ENCODE data around the gene TACC3. TPM values are rescaled to one million over a fixed set of nuclear protein-coding genes. Genes with fewer than 3 reads are reported as not detected.

TACC3 gene
- total RNA-seq, 1 experiment from 2014 or later: 156 TPM

DNA sequence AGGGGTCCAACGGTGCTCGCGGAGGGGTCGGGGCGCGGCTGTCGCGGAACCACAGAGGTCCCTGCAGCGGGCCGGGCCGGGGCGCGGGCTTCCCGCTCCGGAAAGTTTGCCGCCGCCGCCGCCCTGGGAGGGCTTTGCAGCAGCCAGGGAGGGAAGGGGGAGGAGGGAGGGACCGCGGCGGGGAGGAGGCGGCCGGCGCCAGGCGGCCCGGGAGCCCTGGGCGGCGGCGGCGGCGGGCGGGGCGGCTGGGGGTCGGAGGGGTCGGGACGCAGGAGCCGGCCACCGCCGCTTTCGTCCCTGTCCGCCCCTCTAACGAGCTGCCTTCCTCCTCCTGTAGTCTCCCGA, 72.1 kb downstream of the TACC3 start:
- no peaks in the 10 kb centered on the region for H4K20me1 ChIP-seq (ENCODE audit: control insufficient read depth, insufficient read depth, insufficient read length)
- no peaks in the 10 kb centered on the region for H3K4me1 ChIP-seq (ENCODE audit: insufficient read depth, low read length)
- peaks cover 2% of the 10 kb centered on the region; the same call in 1 of the 2 replicates for H3K27me3 ChIP-seq (ENCODE audit: insufficient read depth, low read length)
- no peak overlapping the region for H4K5ac ChIP-seq (ENCODE audit: insufficient read length, low read depth, low read length)
- no peak overlapping the region for H3K56ac ChIP-seq (ENCODE audit: insufficient read length, low read depth, low read length)
- no peak overlapping the region for H2AFZ ChIP-seq (ENCODE audit: low read length)
- H3T11ph ChIP-seq (ENCODE audit: low read length): no peak overlapping the region
- H3K23me2 ChIP-seq (ENCODE audit: insufficient read length, low read depth, low read length, poor library complexity, severe bottlenecking): peaks cover 7% of the 10 kb centered on the region
- H4K91ac ChIP-seq (ENCODE audit: insufficient read length, low read depth, low read length): no peak overlapping the region
- H3K4ac ChIP-seq (ENCODE audit: low read depth, low read length): no peak overlapping the region
- no peaks in the 10 kb centered on the region for H3K79me2 ChIP-seq (ENCODE audit: insufficient read depth, low read length)
- H3K4me2 ChIP-seq (ENCODE audit: insufficient read depth, insufficient read length, low read length): peak overlapping the region; percentile 25
- Mint-ChIP-seq H3K27me3 (ENCODE audit: low read depth) (peaks cover 38% of the 10 kb centered on the region), H3K9me3 (no peaks in the 10 kb centered on the region), H3K27ac (no peak overlapping the region), H3K4me1 (peaks cover 10 to 23% of the 10 kb centered on the region in 2 experiments; a peak in 3 of 4 replicates), H3K4me3 (no peak overlapping the region; a peak in 1 of 5 replicates), H3K36me3 (ENCODE audit: insufficient read depth in 1 of 3, low read depth in 3 of 3) (peaks cover 0 to 6% (median 5%) of the 10 kb centered on the region in 3 experiments; a peak in 2 of 7 replicates)
- H2BK20ac ChIP-seq (ENCODE audit: low read depth, low read length, poor library complexity, severe bottlenecking): no peak overlapping the region
- no peak overlapping the region; the same call in 1 of the 2 replicates for H3K14ac ChIP-seq (ENCODE audit: insufficient read depth, low read length)
- H3K18ac ChIP-seq (ENCODE audit: insufficient read length, low read depth, low read length): no peak overlapping the region
- no peak overlapping the region for H3K27ac ChIP-seq (ENCODE audit: insufficient read length, low read depth, low read length)
- DNase-seq: no peak
- H3K23ac ChIP-seq (ENCODE audit: insufficient read length, low read depth, low read length): no peak overlapping the region
- H2BK120ac ChIP-seq (ENCODE audit: low read depth, low read length, poor library complexity, severe bottlenecking): no peak overlapping the region
- no peak overlapping the region for H3K9ac ChIP-seq (ENCODE audit: extremely low read depth, insufficient read length, low read length)
- no peak overlapping the region for H2BK15ac ChIP-seq (ENCODE audit: low read depth, low read length)
- H2BK5ac ChIP-seq (ENCODE audit: insufficient read length, low read length): no peak overlapping the region
- H4K8ac ChIP-seq (replicated peaks; ENCODE audit: insufficient read length, low read depth, low read length): no peak overlapping the region
- H2AK5ac ChIP-seq (ENCODE audit: insufficient read length, low read length): no peak overlapping the region
- no peak overlapping the region for H2BK12ac ChIP-seq (ENCODE audit: insufficient read length, low read depth, low read length)
- no peaks in the 10 kb centered on the region for H3K9me3 ChIP-seq (ENCODE audit: control insufficient read depth, low read depth, low read length)
- WGBS (ENCODE audit: extremely low coverage, insufficient read length, low lambda C conversion rate): no CpG with 5 or more reads among the region's 44 CpGs
- H3K79me1 ChIP-seq (ENCODE audit: insufficient read depth, low read depth, low read length, poor library complexity, severe bottlenecking): no peaks in the 10 kb centered on the region
- TF ChIP-seq, protein P1, sequence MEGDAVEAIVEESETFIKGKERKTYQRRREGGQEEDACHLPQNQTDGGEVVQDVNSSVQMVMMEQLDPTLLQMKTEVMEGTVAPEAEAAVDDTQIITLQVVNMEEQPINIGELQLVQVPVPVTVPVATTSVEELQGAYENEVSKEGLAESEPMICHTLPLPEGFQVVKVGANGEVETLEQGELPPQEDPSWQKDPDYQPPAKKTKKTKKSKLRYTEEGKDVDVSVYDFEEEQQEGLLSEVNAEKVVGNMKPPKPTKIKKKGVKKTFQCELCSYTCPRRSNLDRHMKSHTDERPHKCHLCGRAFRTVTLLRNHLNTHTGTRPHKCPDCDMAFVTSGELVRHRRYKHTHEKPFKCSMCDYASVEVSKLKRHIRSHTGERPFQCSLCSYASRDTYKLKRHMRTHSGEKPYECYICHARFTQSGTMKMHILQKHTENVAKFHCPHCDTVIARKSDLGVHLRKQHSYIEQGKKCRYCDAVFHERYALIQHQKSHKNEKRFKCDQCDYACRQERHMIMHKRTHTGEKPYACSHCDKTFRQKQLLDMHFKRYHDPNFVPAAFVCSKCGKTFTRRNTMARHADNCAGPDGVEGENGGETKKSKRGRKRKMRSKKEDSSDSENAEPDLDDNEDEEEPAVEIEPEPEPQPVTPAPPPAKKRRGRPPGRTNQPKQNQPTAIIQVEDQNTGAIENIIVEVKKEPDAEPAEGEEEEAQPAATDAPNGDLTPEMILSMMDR (conservative IDR thresholded peaks at IDR 0.05): no peak
